Measurements from ENCODE around the gene RGL1. TPM values are rescaled to one million over a fixed set of nuclear protein-coding genes. Genes with fewer than 3 reads are reported as not detected.

Gene RGL1
- total RNA-seq, 1 donor from 2014 or later: 15.0 TPM

GRCh38 chr1:183862967-183863366 lies 58.0 kb downstream of the RGL1 start:
- Histone ChIP-seq H3K4me1 (no peaks in the 10 kb centered on the region), H2AFZ (replicated peaks) (no peak overlapping the region), H3K79me2 (ENCODE audit: low read depth) (no peaks in the 10 kb centered on the region), H3K9ac (no peak overlapping the region), H3K4me3 (no peak overlapping the region), H3K36me3 (no peaks in the 10 kb centered on the region), H3F3A (ENCODE audit: low read depth) (no peaks in the 10 kb centered on the region), H3K27me3 (no peaks in the 10 kb centered on the region), H3K27ac (no peak overlapping the region), H4K20me1 (ENCODE audit: low read depth) (no peaks in the 10 kb centered on the region), H3K9me3 (ENCODE audit: low read depth) (no peaks in the 10 kb centered on the region), H3K4me2 (no peak overlapping the region)
- no peaks in the 10 kb centered on the region for H3K27me3 Mint-ChIP-seq (ENCODE audit: insufficient read depth, low read depth)
- DNase-seq (ENCODE audit: low spot score): no peak
- H3K4me3 Mint-ChIP-seq: no peak overlapping the region
- no peaks in the 10 kb centered on the region for H3K4me1 Mint-ChIP-seq
- H3K9me3 Mint-ChIP-seq: peaks cover 4% of the 10 kb centered on the region
- peaks cover 22% of the 10 kb centered on the region for H3K36me3 Mint-ChIP-seq
- TF ChIP-seq EZH2 (IDR thresholded peaks at IDR 0.05) (no peak), CTCF (IDR thresholded peaks at IDR 0.05) (no peak), EZH2phosphoT487 (IDR thresholded peaks at IDR 0.05) (no peak)
- peak overlapping the region; percentile 46 for H3K27ac Mint-ChIP-seq

GRCh38 chr1:183863852-183864251 lies 58.9 kb downstream of the RGL1 start:
- peaks cover 4% of the 10 kb centered on the region for H3K9me3 Mint-ChIP-seq
- no peaks in the 10 kb centered on the region for H3K79me2 ChIP-seq (ENCODE audit: low read depth)
- no peaks in the 10 kb centered on the region for H4K20me1 ChIP-seq (ENCODE audit: low read depth)
- H3K4me3 ChIP-seq: no peak overlapping the region
- no peak overlapping the region for H3K27ac ChIP-seq
- H3K27ac Mint-ChIP-seq: no peak overlapping the region
- H3K36me3 ChIP-seq: no peaks in the 10 kb centered on the region
- H3K27me3 ChIP-seq: no peaks in the 10 kb centered on the region
- H3K9ac ChIP-seq: no peak overlapping the region
- H3K36me3 Mint-ChIP-seq: peaks cover 25% of the 10 kb centered on the region
- DNase-seq (ENCODE audit: low spot score): no peak
- no peaks in the 10 kb centered on the region for H3K9me3 ChIP-seq (ENCODE audit: low read depth)
- no peaks in the 10 kb centered on the region for H3F3A ChIP-seq (ENCODE audit: low read depth)
- no peak overlapping the region for H2AFZ ChIP-seq (replicated peaks)
- peaks cover 1% of the 10 kb centered on the region for H3K4me1 ChIP-seq
- H3K4me2 ChIP-seq: no peak overlapping the region
- no peaks in the 10 kb centered on the region for H3K27me3 Mint-ChIP-seq (ENCODE audit: insufficient read depth, low read depth)
- no peak overlapping the region for H3K4me3 Mint-ChIP-seq
- no peak for TF ChIP-seq EZH2phosphoT487 (IDR thresholded peaks at IDR 0.05)
- TF ChIP-seq EZH2 (IDR thresholded peaks at IDR 0.05): no peak
- TF ChIP-seq CTCF (IDR thresholded peaks at IDR 0.05): no peak
- H3K4me1 Mint-ChIP-seq: peaks cover 2% of the 10 kb centered on the region

GRCh38 chr1:183864611-183865010 lies 59.7 kb downstream of the RGL1 start:
- Histone ChIP-seq H4K20me1 (ENCODE audit: low read depth) (no peaks in the 10 kb centered on the region), H3K9ac (no peak overlapping the region), H3K4me2 (no peak overlapping the region), H3K27ac (no peak overlapping the region), H3F3A (ENCODE audit: low read depth) (no peaks in the 10 kb centered on the region), H3K27me3 (no peaks in the 10 kb centered on the region), H3K79me2 (ENCODE audit: low read depth) (no peaks in the 10 kb centered on the region), H3K4me1 (peaks cover 9% of the 10 kb centered on the region), H2AFZ (replicated peaks) (no peak overlapping the region), H3K4me3 (no peak overlapping the region), H3K9me3 (ENCODE audit: low read depth) (no peaks in the 10 kb centered on the region), H3K36me3 (no peaks in the 10 kb centered on the region)
- H3K9me3 Mint-ChIP-seq: peaks cover 4% of the 10 kb centered on the region
- peaks cover 9% of the 10 kb centered on the region for H3K4me1 Mint-ChIP-seq
- no peak for DNase-seq (ENCODE audit: low spot score)
- H3K27ac Mint-ChIP-seq: no peak overlapping the region
- no peak overlapping the region for H3K4me3 Mint-ChIP-seq
- peaks cover 23% of the 10 kb centered on the region for H3K36me3 Mint-ChIP-seq
- no peaks in the 10 kb centered on the region for H3K27me3 Mint-ChIP-seq (ENCODE audit: insufficient read depth, low read depth)
- TF ChIP-seq EZH2 (IDR thresholded peaks at IDR 0.05) (no peak), CTCF (IDR thresholded peaks at IDR 0.05) (no peak), EZH2phosphoT487 (IDR thresholded peaks at IDR 0.05) (no peak)
